ENCODE data around the gene SYCE3.

GRCh38 chr22:50530580-50530876 is 32.2 kb downstream of the SYCE3 start:
- TF ChIP-seq BCL11A (tag by site-specific recombination; IDR thresholded peaks at IDR 0.05; ENCODE audit: low read depth) (no peak), TRIM28 (IDR thresholded peaks at IDR 0.05; ENCODE audit: borderline replicate concordance, low read length) (no peak), CTCF (tag by site-specific recombination; IDR thresholded peaks at IDR 0.05) (no peak), REST (tag by site-specific recombination; IDR thresholded peaks at IDR 0.05) (no peak), ZNF239 (tag by site-specific recombination; IDR thresholded peaks at IDR 0.05) (no peak), ZNF488 (tag by site-specific recombination; IDR thresholded peaks at IDR 0.05) (no peak), ZFP37 (tag by site-specific recombination; IDR thresholded peaks at IDR 0.05) (no peak), PBX3 (CRISPR knock-in tag; IDR thresholded peaks at IDR 0.05) (no peak)
